ENCODE results near the gene HACD3. TPM values are rescaled to one million over a fixed set of nuclear protein-coding genes. Genes with fewer than 3 reads are reported as not detected.
"Not testable (repeated sequence)": the region's sequence is repeated elsewhere in the genome, so short reads cannot be mapped to it uniquely, and the experiment has no call there.

HACD3 gene
- total and polyA plus RNA-seq, 5 experiments from 2014 or later = 22.8 to 31.6 (median 26.1) TPM

- Mint-ChIP-seq H3K4me1 (peaks cover 5 to 12% (median 5%) of the 10 kb centered on the region in 4 donors), H3K36me3 (no peaks in the 10 kb centered on the region), H3K27ac (peak overlapping the region in 1 of 10 donors; percentile 52), H3K9me3 (no peaks in the 10 kb centered on the region), H3K4me3 (no peak overlapping the region), H3K27me3 (peaks cover 0 to 4% (median 0%) of the 10 kb centered on the region in 5 donors)
- ATAC-seq (no peak), DNase-seq (no peak)
- POLR2A ChIA-PET = interaction anchor here (0.9 kb wide), 1 partner anchor 9 kb away, joined by 4 read pairs; the partner anchor contains the start of gene DPP8
These were observed 4.6 kb upstream of the HACD3 start for GRCh38 chr15:65525622-65526021.

DNA sequence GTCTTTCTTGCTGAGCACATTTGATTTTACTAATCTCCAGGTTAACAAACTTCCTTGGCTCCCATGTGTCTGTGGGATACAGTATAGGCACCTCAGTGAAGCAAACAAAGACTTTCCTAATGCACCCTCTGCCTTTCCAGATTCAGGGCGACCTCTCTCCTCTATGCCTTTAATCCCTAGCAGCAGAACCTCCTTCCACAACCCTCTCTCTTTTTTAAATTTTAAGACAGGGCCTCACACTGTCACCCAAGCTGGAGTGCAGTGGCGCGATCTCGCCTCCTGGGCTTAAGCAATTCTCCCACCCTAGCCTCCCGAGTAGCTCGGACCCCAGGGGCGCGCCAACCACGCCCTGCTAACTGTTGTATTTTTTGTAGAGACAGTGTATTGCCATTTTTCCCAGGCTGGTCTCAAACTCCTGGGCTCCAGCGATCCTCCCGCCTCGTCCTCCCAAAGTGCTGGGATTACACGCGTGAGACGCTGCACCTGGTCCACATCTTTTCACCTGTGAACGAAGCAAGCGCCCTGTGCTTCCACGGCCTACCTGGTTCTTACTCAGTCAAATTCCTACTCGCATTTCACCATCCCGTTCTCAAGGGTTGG is 1.7 kb upstream of the HACD3 start:
- POLR2A ChIA-PET = no interaction called here
- no peak for ATAC-seq
- H3K4me3 Mint-ChIP-seq = peak overlapping the region in 5 of 10 donors; percentile 4 to 38 (median 15)
- no peak for DNase-seq
- no peaks in the 10 kb centered on the region for H3K36me3 Mint-ChIP-seq
- peak overlapping the region in 1 of 10 donors; percentile 49 for H3K27ac Mint-ChIP-seq
- H3K9me3 Mint-ChIP-seq = no peaks in the 10 kb centered on the region
- H3K27me3 Mint-ChIP-seq = peaks cover 0 to 2% (median 0%) of the 10 kb centered on the region in 5 donors
- H3K4me1 Mint-ChIP-seq = peaks cover 9 to 33% (median 26%) of the 10 kb centered on the region in 4 donors

- Mint-ChIP-seq H3K4me3 (peak overlapping the region; percentile 79 to 93 (median 88)), H3K36me3 (peaks cover 0 to 7% (median 0%) of the 10 kb centered on the region in 3 donors), H3K4me1 (peaks cover 17 to 42% (median 34%) of the 10 kb centered on the region in 4 donors), H3K27me3 (no peaks in the 10 kb centered on the region), H3K9me3 (no peaks in the 10 kb centered on the region), H3K27ac (peak overlapping the region; percentile 85 to 96 (median 92))
- ATAC-seq (no peak), DNase-seq (no peak)
- POLR2A ChIA-PET = interaction anchor here (0.6 to 2.4 kb wide), 6 partner anchors 9 to 282 kb away, joined by 3 to 11 read pairs (median 4); partner anchors contain the start of gene INTS14
These were observed 423 bp upstream of the HACD3 start for GRCh38 chr15:65529762-65530317.

DNA sequence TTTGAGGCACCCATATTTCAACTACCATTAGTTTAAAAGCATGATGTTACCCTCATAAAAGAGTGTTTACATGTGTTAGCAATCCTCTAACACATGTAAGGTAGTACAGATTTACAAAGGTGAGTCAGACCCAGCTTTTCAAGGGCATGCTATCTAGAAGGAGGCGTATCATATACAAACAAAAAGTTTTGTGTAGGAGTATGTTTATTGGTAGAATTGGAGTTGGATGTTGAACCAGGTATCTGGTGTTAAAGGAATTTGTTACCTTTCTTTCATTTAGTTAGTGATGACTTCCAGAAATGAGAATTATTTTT is 2.4 kb downstream of the HACD3 start:
- no peaks in the 10 kb centered on the region for H3K27me3 Mint-ChIP-seq
- POLR2A ChIA-PET = interaction anchor here (0.8 kb wide), 1 partner anchor 46 kb away, joined by 3 read pairs; no protein-coding TSS in a partner anchor
- peak overlapping the region in 3 of 10 donors; percentile 40 to 46 (median 42) for H3K4me3 Mint-ChIP-seq
- H3K4me1 Mint-ChIP-seq = peaks cover 20 to 46% (median 38%) of the 10 kb centered on the region in 4 donors
- no peak overlapping the region for H3K27ac Mint-ChIP-seq
- H3K36me3 Mint-ChIP-seq = peaks cover 0 to 11% (median 0%) of the 10 kb centered on the region in 3 donors
- ATAC-seq (no peak), DNase-seq (no peak)
- H3K9me3 Mint-ChIP-seq = no peaks in the 10 kb centered on the region

- peak overlapping the region in 2 of 10 donors; percentile 56 to 86 for H3K27ac Mint-ChIP-seq
- peak overlapping the region in 1 of 10 donors; percentile 58 for H3K4me3 Mint-ChIP-seq
- H3K4me1 Mint-ChIP-seq = peaks cover 24 to 50% (median 42%) of the 10 kb centered on the region in 4 donors
- H3K27me3 Mint-ChIP-seq = no peaks in the 10 kb centered on the region
- no peak for ATAC-seq
- H3K36me3 Mint-ChIP-seq = peaks cover 0 to 14% (median 0%) of the 10 kb centered on the region in 3 donors
- POLR2A ChIA-PET = interaction anchor here (0.8 kb wide), 1 partner anchor 46 kb away, joined by 3 read pairs; no protein-coding TSS in a partner anchor
- H3K9me3 Mint-ChIP-seq = no peaks in the 10 kb centered on the region
- no peak for DNase-seq
These were observed 2.9 kb downstream of the HACD3 start for GRCh38 chr15:65533057-65533756.

- Mint-ChIP-seq H3K27ac (no peak overlapping the region), H3K4me3 (no peak overlapping the region), H3K4me1 (peaks cover 20 to 45% (median 39%) of the 10 kb centered on the region in 4 donors), H3K36me3 (peaks cover 0 to 14% (median 0%) of the 10 kb centered on the region in 3 donors), H3K9me3 (no peaks in the 10 kb centered on the region), H3K27me3 (no peaks in the 10 kb centered on the region)
- POLR2A ChIA-PET = no interaction called here
- no peak for DNase-seq
- ATAC-seq = no peak
These were observed 4.9 kb downstream of the HACD3 start for GRCh38 chr15:65535192-65535591.

- ATAC-seq = no peak
- no peaks in the 10 kb centered on the region for H3K27me3 Mint-ChIP-seq
- POLR2A ChIA-PET = interaction anchor here (0.8 kb wide), 1 partner anchor 9 kb away, joined by 3 read pairs; no protein-coding TSS in a partner anchor
- no peak for DNase-seq
- H3K4me1 Mint-ChIP-seq = peaks cover 17 to 25% (median 20%) of the 10 kb centered on the region in 4 donors
- H3K27ac Mint-ChIP-seq = peak overlapping the region in 2 of 10 donors; percentile 11 to 25
- no peaks in the 10 kb centered on the region for H3K9me3 Mint-ChIP-seq
- peaks cover 0 to 7% (median 2%) of the 10 kb centered on the region in 3 donors for H3K36me3 Mint-ChIP-seq
- H3K4me3 Mint-ChIP-seq = no peak overlapping the region
These were observed 10.1 kb downstream of the HACD3 start for GRCh38 chr15:65540314-65540713.

GRCh38 chr15:65541231-65541820 is 11.1 kb downstream of the HACD3 start:
- Mint-ChIP-seq H3K4me1 (peaks cover 16 to 25% (median 21%) of the 10 kb centered on the region in 4 donors), H3K27me3 (no peaks in the 10 kb centered on the region), H3K36me3 (peaks cover 0 to 4% (median 2%) of the 10 kb centered on the region in 3 donors), H3K27ac (no peak overlapping the region), H3K4me3 (no peak overlapping the region), H3K9me3 (no peaks in the 10 kb centered on the region)
- DNase-seq (no peak), ATAC-seq (no peak)
- POLR2A ChIA-PET = interaction anchor here (0.8 kb wide), 1 partner anchor 10 kb away, joined by 3 read pairs; no protein-coding TSS in a partner anchor

- Mint-ChIP-seq H3K27ac (peak overlapping the region in 1 of 10 donors; percentile 1), H3K36me3 (peaks cover 0 to 2% (median 0%) of the 10 kb centered on the region in 3 donors), H3K27me3 (no peaks in the 10 kb centered on the region), H3K4me3 (no peak overlapping the region), H3K4me1 (peaks cover 14 to 25% (median 19%) of the 10 kb centered on the region in 4 donors), H3K9me3 (no peaks in the 10 kb centered on the region)
- no peak for ATAC-seq
- no peak for DNase-seq
- POLR2A ChIA-PET = no interaction called here
These were observed 17.6 kb downstream of the HACD3 start for GRCh38 chr15:65547841-65548240.

GRCh38 chr15:65549288-65549687 is 19.0 kb downstream of the HACD3 start:
- Mint-ChIP-seq H3K4me1 (peaks cover 12 to 23% (median 17%) of the 10 kb centered on the region in 4 donors), H3K36me3 (peaks cover 0 to 12% (median 5%) of the 10 kb centered on the region in 3 donors)
- H3K4me3 Mint-ChIP-seq, H3K27me3 Mint-ChIP-seq, DNase-seq, H3K9me3 Mint-ChIP-seq, H3K27ac Mint-ChIP-seq, ATAC-seq: not testable (repeated sequence)
- POLR2A ChIA-PET = interaction anchor here (0.6 to 0.7 kb wide), 4 partner anchors 32 to 98 kb away, joined by 3 to 8 read pairs (median 5); no protein-coding TSS in a partner anchor

DNA sequence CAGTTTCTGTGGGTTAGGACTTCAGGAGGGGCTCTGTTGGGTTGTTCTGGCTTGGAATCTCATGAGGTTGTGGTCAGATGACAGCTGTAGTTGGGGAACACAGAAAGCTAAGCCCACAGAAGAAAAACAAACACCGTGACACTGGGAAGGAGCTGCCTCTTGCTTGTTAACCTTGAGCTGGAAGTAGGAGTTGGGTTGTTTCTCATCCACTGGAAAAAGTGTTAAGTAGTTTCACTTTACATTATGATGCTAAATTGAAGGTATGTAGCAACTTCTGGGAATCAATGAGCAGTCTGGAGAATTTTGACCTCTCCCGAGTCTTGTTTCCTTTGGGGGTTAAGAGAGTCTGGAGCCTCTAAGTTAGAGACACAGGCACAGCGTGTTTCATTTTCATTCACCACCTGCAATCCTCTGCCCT is 20.4 kb downstream of the HACD3 start:
- Mint-ChIP-seq H3K4me1 (peaks cover 10 to 23% (median 17%) of the 10 kb centered on the region in 4 donors), H3K27me3 (no peaks in the 10 kb centered on the region), H3K4me3 (no peak overlapping the region), H3K27ac (peak overlapping the region in 5 of 10 donors; percentile 2 to 75 (median 26)), H3K9me3 (no peaks in the 10 kb centered on the region), H3K36me3 (peaks cover 0 to 27% (median 10%) of the 10 kb centered on the region in 3 donors)
- ATAC-seq (no peak), DNase-seq (no peak)
- POLR2A ChIA-PET = no interaction called here

- Mint-ChIP-seq H3K4me1 (peaks cover 10 to 23% (median 16%) of the 10 kb centered on the region in 4 donors), H3K36me3 (peaks cover 0 to 30% (median 10%) of the 10 kb centered on the region in 3 donors), H3K4me3 (no peak overlapping the region), H3K9me3 (no peaks in the 10 kb centered on the region), H3K27ac (peak overlapping the region in 5 of 10 donors; percentile 2 to 63 (median 16)), H3K27me3 (no peaks in the 10 kb centered on the region)
- no peak for ATAC-seq
- DNase-seq = no peak
- POLR2A ChIA-PET = no interaction called here
These were observed 20.9 kb downstream of the HACD3 start for GRCh38 chr15:65551183-65551582.
